Measurements from ENCODE around the gene PRIMA1.

The PRIMA1 gene, protein sequence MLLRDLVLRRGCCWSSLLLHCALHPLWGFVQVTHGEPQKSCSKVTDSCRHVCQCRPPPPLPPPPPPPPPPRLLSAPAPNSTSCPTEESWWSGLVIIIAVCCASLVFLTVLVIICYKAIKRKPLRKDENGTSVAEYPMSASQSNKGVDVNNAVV

DNA sequence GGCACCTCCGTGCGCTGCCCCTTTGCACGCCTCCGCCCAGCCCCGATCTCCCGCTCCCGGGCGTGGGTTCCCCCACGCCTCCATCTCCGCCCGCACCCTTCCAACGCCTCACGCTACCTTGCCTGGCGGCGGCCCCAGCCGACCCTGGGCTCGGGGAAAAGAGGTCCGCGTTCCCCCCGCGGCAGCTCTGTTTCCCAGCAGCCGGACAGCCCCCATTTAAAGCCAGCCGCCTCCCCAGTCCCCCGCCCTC, at the start of gene PRIMA1:
Gene PRIMA1, minus strand, starts transcription at position 193 of the 250 bp plus-strand sequence. CDS start 767 bp downstream, outside the sequence.
- in situ Hi-C loops (cut with MboI; ENCODE audit: low pct_unique_long_range_greater_than_20kb, low sequenced_read_pairs, unreplicated experiment) = no loop called here
- DNase-seq (ENCODE audit: low spot score) = no peak
- TF ChIP-seq, protein P1, sequence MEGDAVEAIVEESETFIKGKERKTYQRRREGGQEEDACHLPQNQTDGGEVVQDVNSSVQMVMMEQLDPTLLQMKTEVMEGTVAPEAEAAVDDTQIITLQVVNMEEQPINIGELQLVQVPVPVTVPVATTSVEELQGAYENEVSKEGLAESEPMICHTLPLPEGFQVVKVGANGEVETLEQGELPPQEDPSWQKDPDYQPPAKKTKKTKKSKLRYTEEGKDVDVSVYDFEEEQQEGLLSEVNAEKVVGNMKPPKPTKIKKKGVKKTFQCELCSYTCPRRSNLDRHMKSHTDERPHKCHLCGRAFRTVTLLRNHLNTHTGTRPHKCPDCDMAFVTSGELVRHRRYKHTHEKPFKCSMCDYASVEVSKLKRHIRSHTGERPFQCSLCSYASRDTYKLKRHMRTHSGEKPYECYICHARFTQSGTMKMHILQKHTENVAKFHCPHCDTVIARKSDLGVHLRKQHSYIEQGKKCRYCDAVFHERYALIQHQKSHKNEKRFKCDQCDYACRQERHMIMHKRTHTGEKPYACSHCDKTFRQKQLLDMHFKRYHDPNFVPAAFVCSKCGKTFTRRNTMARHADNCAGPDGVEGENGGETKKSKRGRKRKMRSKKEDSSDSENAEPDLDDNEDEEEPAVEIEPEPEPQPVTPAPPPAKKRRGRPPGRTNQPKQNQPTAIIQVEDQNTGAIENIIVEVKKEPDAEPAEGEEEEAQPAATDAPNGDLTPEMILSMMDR (IDR thresholded peaks at IDR 0.05; ENCODE audit: extremely low read depth, insufficient read depth, missing control alignments) = no peak

DNA sequence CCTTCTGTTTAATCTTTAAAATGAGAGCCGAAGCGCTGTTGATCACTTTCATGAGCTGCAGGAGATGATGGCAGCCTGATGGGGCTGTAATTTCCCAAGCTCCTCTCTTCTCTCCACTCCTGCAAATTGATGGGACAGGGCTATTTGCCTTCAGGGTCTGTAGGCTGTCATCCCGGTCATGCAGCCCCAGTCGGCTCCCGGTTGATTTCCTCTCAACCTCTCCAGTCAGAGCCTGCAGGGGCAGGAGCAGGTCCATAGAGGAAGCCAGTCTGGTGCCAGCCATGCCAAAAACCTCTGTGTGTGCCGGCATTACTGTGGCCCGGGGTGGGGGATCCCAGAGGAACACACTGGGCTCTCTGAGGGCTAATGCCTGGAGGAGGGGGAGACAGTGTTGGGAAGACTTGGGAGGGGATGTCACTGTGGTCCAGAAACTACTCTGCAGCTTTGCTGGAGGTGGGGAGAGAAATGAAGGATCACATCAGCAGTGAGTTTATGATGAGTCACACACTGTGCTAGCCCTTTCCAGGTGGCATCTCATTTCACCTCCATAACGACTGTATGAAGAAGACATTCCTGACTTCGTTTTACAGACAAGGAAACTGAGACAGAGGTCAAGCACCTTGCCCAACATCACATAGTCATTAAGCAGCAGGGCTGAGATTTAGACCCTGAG, 46.5 kb upstream of the PRIMA1 start:
- TF ChIP-seq, protein P1 (IDR thresholded peaks at IDR 0.05; ENCODE audit: extremely low read depth, insufficient read depth, missing control alignments) = no peak
- in situ Hi-C loops (cut with MboI; ENCODE audit: low pct_unique_long_range_greater_than_20kb, low sequenced_read_pairs, unreplicated experiment) = no loop called here
- no peak for DNase-seq (ENCODE audit: low spot score)

DNA sequence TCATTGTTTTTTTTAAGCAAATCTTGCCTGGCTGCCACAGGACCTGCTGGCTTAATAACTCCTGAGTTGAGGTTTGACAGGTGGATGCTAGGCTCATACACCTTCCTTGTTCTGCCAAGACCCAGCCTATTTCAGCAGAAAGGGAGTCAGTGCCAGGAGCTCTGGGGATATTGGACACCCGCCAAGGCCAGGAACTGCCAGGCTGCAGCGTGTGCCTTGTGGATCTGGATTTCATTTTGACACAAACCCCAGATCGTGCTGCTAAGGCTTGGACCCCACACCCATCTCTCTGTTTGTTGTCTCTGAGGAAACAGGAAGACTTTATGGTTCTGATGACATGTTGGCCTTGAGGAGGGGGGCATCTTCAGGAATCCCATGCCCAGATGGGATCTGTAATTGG, 44.4 kb upstream of the PRIMA1 start:
- DNase-seq (ENCODE audit: low spot score) = no peak
- in situ Hi-C loops (cut with MboI; ENCODE audit: low pct_unique_long_range_greater_than_20kb, low sequenced_read_pairs, unreplicated experiment) = no loop called here
- TF ChIP-seq, protein P1 (IDR thresholded peaks at IDR 0.05; ENCODE audit: extremely low read depth, insufficient read depth, missing control alignments) = no peak

DNA sequence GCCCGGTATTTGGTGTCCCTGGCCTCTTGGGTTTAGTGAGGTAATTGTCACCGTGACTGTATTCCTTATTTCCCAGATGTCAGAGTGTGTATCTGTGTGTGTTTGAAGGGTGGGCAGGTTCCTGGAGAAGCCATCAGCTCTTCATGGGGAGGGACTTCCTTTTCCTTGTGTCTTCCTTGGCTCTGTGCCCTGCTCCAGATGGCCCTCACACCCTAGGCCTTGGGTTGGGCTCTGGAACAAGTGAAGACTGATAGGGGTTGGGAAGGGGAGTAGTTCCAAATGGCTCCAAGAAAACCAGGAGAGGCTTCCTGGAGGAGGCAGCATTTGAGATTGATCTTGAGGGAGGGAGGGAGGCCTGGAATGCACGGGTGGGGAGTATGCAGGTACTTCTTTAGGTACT, 43.8 kb upstream of the PRIMA1 start:
- TF ChIP-seq, protein P1 (IDR thresholded peaks at IDR 0.05; ENCODE audit: extremely low read depth, insufficient read depth, missing control alignments) = no peak
- in situ Hi-C loops (cut with MboI; ENCODE audit: low pct_unique_long_range_greater_than_20kb, low sequenced_read_pairs, unreplicated experiment) = no loop called here
- DNase-seq (ENCODE audit: low spot score) = no peak

DNA sequence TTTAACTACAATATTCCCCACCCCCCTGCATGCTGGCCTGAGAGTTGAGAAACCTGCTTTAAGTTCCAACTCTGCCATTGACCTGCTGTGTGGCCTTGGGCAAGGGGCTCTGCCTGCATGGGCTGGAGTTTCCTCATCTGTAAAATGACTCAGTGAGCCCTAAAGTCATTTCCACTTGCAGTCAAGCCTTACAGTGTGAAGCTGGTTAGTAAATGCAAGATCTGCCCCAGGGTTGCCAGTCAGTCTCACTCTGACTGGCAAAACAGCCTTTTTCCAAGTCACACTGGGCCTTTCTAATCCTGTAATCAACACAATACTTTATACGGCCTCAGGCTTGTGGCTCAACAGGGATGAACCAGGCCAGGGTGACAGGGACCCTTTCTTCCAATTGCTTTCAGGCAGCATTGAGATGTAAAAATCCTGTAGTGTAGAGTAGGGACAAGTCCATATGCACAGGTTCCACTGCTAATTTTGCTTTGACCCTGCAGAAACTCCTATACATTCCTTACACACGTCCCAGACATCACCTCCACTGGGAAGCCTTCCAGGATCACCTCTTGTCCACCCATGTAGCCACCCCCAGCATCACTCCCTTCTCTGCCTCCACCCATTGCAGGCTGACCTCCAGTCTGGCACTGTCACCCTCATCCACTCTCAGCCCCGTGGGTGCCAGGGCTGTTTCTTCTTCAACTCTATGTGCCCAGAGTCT, 42.6 kb upstream of the PRIMA1 start:
- in situ Hi-C loops (cut with MboI; ENCODE audit: low pct_unique_long_range_greater_than_20kb, low sequenced_read_pairs, unreplicated experiment) = no loop called here
- DNase-seq (ENCODE audit: low spot score) = no peak
- TF ChIP-seq, protein P1 (IDR thresholded peaks at IDR 0.05; ENCODE audit: extremely low read depth, insufficient read depth, missing control alignments) = no peak

DNA sequence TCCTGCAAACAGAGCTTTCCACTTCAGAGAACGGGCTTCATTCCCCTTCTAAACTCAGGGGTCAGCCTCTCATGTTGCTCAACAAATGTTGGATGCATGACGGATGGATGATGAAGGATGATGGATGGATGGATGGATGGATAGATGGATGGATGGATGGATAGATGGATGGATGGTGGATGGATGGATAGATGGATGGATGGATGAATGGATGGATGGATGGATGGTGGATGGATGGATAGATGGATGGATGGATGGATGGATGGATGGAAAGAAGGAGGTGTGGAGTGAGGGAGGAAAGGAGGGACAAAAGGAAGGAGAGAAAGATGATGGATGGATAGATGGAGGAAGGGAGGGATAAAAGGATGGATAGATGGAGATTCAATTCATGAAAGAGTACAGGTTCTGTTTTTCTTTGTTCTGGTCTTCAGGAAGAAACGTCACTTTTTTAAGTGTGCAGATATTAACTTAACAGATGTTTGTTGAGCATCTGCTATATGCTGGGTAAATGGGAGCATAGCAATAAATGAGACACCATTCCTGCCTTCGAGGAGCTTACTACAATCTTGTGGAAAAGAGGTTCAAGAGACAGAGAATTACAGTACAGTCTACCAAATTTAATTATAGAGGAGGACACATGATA, 41.7 kb upstream of the PRIMA1 start:
- TF ChIP-seq, protein P1 (IDR thresholded peaks at IDR 0.05; ENCODE audit: extremely low read depth, insufficient read depth, missing control alignments) = no peak
- no peak for DNase-seq (ENCODE audit: low spot score)
- in situ Hi-C loops (cut with MboI; ENCODE audit: low pct_unique_long_range_greater_than_20kb, low sequenced_read_pairs, unreplicated experiment) = no loop called here
